ENCODE results near the gene ATPAF2.

The ATPAF2 gene

GRCh38 chr17:18038149-18038850 is 668 bp downstream of the ATPAF2 start:
- no peak for TF ChIP-seq CTCF (IDR thresholded peaks at IDR 0.05; ENCODE audit: low read depth, low read length, missing control alignments)
- no peaks in the 10 kb centered on the region for H3K27me3 ChIP-seq (replicated peaks)
- no peak for DNase-seq
- in situ Hi-C loops (cut with HindIII; ENCODE audit: low pct_ligation_motif_present, low sequenced_read_pairs) = loop anchor here (10.0 kb wide), 1 partner anchor 143 kb away; no protein-coding TSS in a partner anchor
- peak overlapping the region; percentile 94 for H3K4me3 ChIP-seq (ENCODE audit: low read depth, low read length)
- peak overlapping the region; percentile 50 for H3K27ac ChIP-seq
- no peaks in the 10 kb centered on the region for H3K36me3 ChIP-seq (replicated peaks)

- Histone ChIP-seq H3K27ac (no peak overlapping the region), H3K36me3 (replicated peaks) (no peaks in the 10 kb centered on the region), H3K27me3 (replicated peaks) (no peaks in the 10 kb centered on the region), H3K4me3 (ENCODE audit: low read depth, low read length) (no peak overlapping the region)
- in situ Hi-C loops (cut with HindIII; ENCODE audit: low pct_ligation_motif_present, low sequenced_read_pairs) = loop anchor here (10.0 kb wide), 1 partner anchor 143 kb away; no protein-coding TSS in a partner anchor
- DNase-seq = no peak
- no peak for TF ChIP-seq CTCF (IDR thresholded peaks at IDR 0.05; ENCODE audit: low read depth, low read length, missing control alignments)
These were observed 1.5 kb downstream of the ATPAF2 start for GRCh38 chr17:18037486-18037885.

GRCh38 chr17:18035704-18036103 is 3.3 kb downstream of the ATPAF2 start:
- Histone ChIP-seq H3K36me3 (replicated peaks) (no peaks in the 10 kb centered on the region), H3K27ac (no peak overlapping the region), H3K4me3 (ENCODE audit: low read depth, low read length) (no peak overlapping the region), H3K27me3 (replicated peaks) (no peaks in the 10 kb centered on the region)
- no peak for DNase-seq
- TF ChIP-seq CTCF (IDR thresholded peaks at IDR 0.05; ENCODE audit: low read depth, low read length, missing control alignments) = no peak
- in situ Hi-C loops (cut with HindIII; ENCODE audit: low pct_ligation_motif_present, low sequenced_read_pairs) = loop anchor here (10.0 kb wide), 1 partner anchor 141 kb away; no protein-coding TSS in a partner anchor

GRCh38 chr17:18033442-18034099 is 5.4 kb downstream of the ATPAF2 start:
- no peak overlapping the region for H3K4me3 ChIP-seq (ENCODE audit: low read depth, low read length)
- H3K27ac ChIP-seq = no peak overlapping the region
- DNase-seq = peak; percentile 76
- H3K36me3 ChIP-seq (replicated peaks) = no peaks in the 10 kb centered on the region
- peak; percentile 63 for TF ChIP-seq CTCF (IDR thresholded peaks at IDR 0.05; ENCODE audit: low read depth, low read length, missing control alignments)
- in situ Hi-C loops (cut with HindIII; ENCODE audit: low pct_ligation_motif_present, low sequenced_read_pairs) = loop anchor here (10.0 kb wide), 1 partner anchor 139 kb away; no protein-coding TSS in a partner anchor
- no peaks in the 10 kb centered on the region for H3K27me3 ChIP-seq (replicated peaks)

GRCh38 chr17:18031955-18032354 is 7.0 kb downstream of the ATPAF2 start:
- no peak for TF ChIP-seq CTCF (IDR thresholded peaks at IDR 0.05; ENCODE audit: low read depth, low read length, missing control alignments)
- no peaks in the 10 kb centered on the region for H3K36me3 ChIP-seq (replicated peaks)
- in situ Hi-C loops (cut with HindIII; ENCODE audit: low pct_ligation_motif_present, low sequenced_read_pairs) = loop anchor here (10.0 kb wide), 1 partner anchor 137 kb away; no protein-coding TSS in a partner anchor
- peak overlapping the region; percentile 40 for H3K27ac ChIP-seq
- H3K4me3 ChIP-seq (ENCODE audit: low read depth, low read length) = no peak overlapping the region
- no peaks in the 10 kb centered on the region for H3K27me3 ChIP-seq (replicated peaks)
- DNase-seq = peak; percentile 20

Measured in brain microvascular endothelial cell (primary cell).